K562 (cell line): ENCODE results near the gene PSMA2. TPM values are rescaled to one million over a fixed set of nuclear protein-coding genes. Genes with fewer than 3 reads are reported as not detected.

Experiments used
- HNRNPK ChIP-seq: fragments of 200-400 bp; formaldehyde crosslinking; IDR thresholded peaks from one replicate; pipeline ENCODE4 v1.6.1; 2018; ENCODE audit warnings: mild to moderate bottlenecking, low read depth, low read length; ENCODE audit not compliant: poor library complexity, severe bottlenecking
- POLR2A ChIP-seq: fragments of 450-650 bp; conservative IDR thresholded peaks from 2 replicates; pipeline ENCODE4 v1.6.1; 2016
- RCOR1 ChIP-seq, 2 experiments: IDR thresholded peaks; 2 replicates each; pipeline ENCODE4 v1.6.1; 2012; ENCODE audit warnings: low read depth in 2 of 2, low read length in 2 of 2, borderline replicate concordance in 1 of 2, improper control_type of control experiment in 1 of 2
- STAG1 ChIP-seq: sonication (generic); formaldehyde crosslinking; IDR thresholded peaks from 2 replicates; pipeline ENCODE4 v1.5.0; 2020; ENCODE audit warnings: missing genetic modification reagents, borderline replicate concordance
- TRIM28 ChIP-seq: fragments of 450-650 bp; IDR thresholded peaks from 2 replicates; pipeline ENCODE4 v1.6.1; 2017
- ZNF324 ChIP-seq: fragments of 250-450 bp; sonication (Bioruptor Pico); IDR thresholded peaks from 2 replicates; pipeline ENCODE4 v1.4.0; 2020; ENCODE audit warnings: mild to moderate bottlenecking
- polyA plus RNA-seq, 8 experiments: library from polyadenylated mRNA; depleted of rRNA in 4 of 8; stranded (reverse) in 5 of 8; unstranded in 3 of 8; fragments of >200 nt; fragmentation: Nextera tagmentation in 2 of 8; fragmentation: Illumina TruSeq in 1 of 8; extraction: Ambion mirVana in 2 of 8; extraction: Trizol in 1 of 8; gene quantifications; 2 replicates each; pipeline versions ENCODE4 v1.2.1 to v1.2.3, GENCODE V29; 2011 to 2014; ENCODE audit warnings: inconsistent platforms in 1 of 8, missing spikeins in 1 of 8
- total RNA-seq, 7 experiments: library from RNA; depleted of rRNA in 6 of 7; stranded (reverse); fragments of >200 nt in 6 of 7; fragmentation: Illumina TruSeq in 2 of 7; extraction: Trizol in 2 of 7; gene quantifications; 2 replicates each; pipeline versions ENCODE4 v1.2.1 to v1.2.3, GENCODE V29; 2011 to 2021; ENCODE audit warnings: low replicate concordance in 1 of 7
- TF ChIP-seq, protein P1 (sequence below), 2 experiments: fragments of 450-650 bp; IDR thresholded peaks; 2 replicates each; pipeline ENCODE4 v1.6.1; 2018; ENCODE audit warnings: mild to moderate bottlenecking in 2 of 2, low read depth in 1 of 2; ENCODE audit not compliant: partially characterized antibody in 2 of 2
- TF ChIP-seq, protein P2 (sequence below): IDR thresholded peaks from 2 replicates; pipeline ENCODE4 v1.6.1; 2011; ENCODE audit warnings: borderline replicate concordance, low read depth, mild to moderate bottlenecking, moderate library complexity, low read length; ENCODE audit not compliant: insufficient read depth, poor library complexity, severe bottlenecking
- TF ChIP-seq, protein P3 (sequence below): fragments of 450-650 bp; IDR thresholded peaks from 2 replicates; pipeline ENCODE4 v1.6.1; 2016; ENCODE audit warnings: missing biosample characterization, missing genetic modification characterization

PSMA2 gene
- total and polyA plus RNA-seq, 9 of the 15 experiments (the other 6 are each of a cell fraction or from before 2014, with no cell fraction given), result 91.7 to 1,070 (median 213) TPM

DNA sequence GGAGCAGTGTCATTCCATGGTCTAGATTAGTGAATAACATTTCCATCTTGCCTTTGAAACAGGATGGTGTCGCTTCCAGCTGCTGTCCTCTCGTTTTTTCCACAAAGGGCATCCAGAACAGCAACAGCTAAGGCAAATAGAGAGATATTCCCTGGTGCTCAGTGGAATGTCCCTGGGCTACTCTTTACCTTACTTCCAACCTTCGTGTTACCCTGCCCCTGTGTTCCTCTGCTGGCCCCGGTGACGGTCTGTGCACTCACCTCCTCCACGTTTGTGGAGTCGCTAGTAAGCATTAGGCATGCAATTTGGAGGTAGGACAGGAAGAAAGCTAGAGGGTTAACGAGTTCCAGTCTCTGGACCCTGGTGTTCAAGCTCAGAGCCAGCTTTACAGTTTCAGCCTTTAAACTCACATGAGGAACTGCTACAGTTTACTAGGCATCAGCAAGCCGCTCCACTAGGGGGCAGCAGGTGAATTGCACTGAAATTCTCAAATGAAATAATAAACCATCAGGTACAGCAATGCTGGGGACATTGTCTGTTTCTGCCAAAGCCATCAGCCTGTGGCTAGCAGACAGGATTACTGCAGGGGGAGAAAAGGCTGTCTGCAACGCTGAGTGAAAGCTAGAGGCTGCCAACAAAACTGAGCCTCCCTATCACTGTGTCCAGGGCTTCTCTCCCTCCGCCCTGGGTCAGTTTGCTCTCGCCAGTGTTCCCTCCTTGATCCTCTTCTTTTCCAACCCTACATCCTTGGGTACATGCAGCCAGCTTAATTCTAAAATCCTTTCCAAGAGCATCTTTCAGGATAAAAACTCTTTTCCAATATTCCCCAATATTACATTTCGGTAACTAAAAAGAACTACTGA, 9.2 kb upstream of the PSMA2 start (continued):
- TF ChIP-seq, protein P1, sequence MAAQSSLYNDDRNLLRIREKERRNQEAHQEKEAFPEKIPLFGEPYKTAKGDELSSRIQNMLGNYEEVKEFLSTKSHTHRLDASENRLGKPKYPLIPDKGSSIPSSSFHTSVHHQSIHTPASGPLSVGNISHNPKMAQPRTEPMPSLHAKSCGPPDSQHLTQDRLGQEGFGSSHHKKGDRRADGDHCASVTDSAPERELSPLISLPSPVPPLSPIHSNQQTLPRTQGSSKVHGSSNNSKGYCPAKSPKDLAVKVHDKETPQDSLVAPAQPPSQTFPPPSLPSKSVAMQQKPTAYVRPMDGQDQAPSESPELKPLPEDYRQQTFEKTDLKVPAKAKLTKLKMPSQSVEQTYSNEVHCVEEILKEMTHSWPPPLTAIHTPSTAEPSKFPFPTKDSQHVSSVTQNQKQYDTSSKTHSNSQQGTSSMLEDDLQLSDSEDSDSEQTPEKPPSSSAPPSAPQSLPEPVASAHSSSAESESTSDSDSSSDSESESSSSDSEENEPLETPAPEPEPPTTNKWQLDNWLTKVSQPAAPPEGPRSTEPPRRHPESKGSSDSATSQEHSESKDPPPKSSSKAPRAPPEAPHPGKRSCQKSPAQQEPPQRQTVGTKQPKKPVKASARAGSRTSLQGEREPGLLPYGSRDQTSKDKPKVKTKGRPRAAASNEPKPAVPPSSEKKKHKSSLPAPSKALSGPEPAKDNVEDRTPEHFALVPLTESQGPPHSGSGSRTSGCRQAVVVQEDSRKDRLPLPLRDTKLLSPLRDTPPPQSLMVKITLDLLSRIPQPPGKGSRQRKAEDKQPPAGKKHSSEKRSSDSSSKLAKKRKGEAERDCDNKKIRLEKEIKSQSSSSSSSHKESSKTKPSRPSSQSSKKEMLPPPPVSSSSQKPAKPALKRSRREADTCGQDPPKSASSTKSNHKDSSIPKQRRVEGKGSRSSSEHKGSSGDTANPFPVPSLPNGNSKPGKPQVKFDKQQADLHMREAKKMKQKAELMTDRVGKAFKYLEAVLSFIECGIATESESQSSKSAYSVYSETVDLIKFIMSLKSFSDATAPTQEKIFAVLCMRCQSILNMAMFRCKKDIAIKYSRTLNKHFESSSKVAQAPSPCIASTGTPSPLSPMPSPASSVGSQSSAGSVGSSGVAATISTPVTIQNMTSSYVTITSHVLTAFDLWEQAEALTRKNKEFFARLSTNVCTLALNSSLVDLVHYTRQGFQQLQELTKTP (IDR thresholded peaks at IDR 0.05; ENCODE audit: low read depth in 1 of 2, partially characterized antibody in 2 of 2), result peak in 1 of 2 experiments; percentile 32
- TF ChIP-seq HNRNPK (no peak), RCOR1 (IDR thresholded peaks at IDR 0.05; ENCODE audit: borderline replicate concordance in 1 of 2, low read depth in 2 of 2, low read length in 2 of 2) (peak in 1 of 2 experiments; percentile 49; a peak in 1 of 4 replicates), TRIM28 (0 out of 2 replicates have a peak, but pooled peaks have one; percentile 37), STAG1 (peak; percentile 43; the same call in 1 of the 2 replicates), ZNF324 (CRISPR knock-in tag) (no peak), POLR2A (0 out of 2 replicates have a peak, but pooled peaks have one; percentile 15)
- TF ChIP-seq, protein P2, sequence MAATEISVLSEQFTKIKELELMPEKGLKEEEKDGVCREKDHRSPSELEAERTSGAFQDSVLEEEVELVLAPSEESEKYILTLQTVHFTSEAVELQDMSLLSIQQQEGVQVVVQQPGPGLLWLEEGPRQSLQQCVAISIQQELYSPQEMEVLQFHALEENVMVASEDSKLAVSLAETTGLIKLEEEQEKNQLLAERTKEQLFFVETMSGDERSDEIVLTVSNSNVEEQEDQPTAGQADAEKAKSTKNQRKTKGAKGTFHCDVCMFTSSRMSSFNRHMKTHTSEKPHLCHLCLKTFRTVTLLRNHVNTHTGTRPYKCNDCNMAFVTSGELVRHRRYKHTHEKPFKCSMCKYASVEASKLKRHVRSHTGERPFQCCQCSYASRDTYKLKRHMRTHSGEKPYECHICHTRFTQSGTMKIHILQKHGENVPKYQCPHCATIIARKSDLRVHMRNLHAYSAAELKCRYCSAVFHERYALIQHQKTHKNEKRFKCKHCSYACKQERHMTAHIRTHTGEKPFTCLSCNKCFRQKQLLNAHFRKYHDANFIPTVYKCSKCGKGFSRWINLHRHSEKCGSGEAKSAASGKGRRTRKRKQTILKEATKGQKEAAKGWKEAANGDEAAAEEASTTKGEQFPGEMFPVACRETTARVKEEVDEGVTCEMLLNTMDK, result peak; percentile 36
- TF ChIP-seq, protein P3, sequence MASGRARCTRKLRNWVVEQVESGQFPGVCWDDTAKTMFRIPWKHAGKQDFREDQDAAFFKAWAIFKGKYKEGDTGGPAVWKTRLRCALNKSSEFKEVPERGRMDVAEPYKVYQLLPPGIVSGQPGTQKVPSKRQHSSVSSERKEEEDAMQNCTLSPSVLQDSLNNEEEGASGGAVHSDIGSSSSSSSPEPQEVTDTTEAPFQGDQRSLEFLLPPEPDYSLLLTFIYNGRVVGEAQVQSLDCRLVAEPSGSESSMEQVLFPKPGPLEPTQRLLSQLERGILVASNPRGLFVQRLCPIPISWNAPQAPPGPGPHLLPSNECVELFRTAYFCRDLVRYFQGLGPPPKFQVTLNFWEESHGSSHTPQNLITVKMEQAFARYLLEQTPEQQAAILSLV, result no peak
- TF ChIP-seq, all 486 proteins: peak for 22
